Epithelial cell of prostate (primary cell): ENCODE data around the gene TEDC2.
A peak's percentile ranks its signal among the peaks of the same experiment; 100 is the strongest.
"Not testable (repeated sequence)": the region's sequence is repeated elsewhere in the genome, so short reads cannot be mapped to it uniquely, and the experiment has no call there.

Experiments
- DNase-seq: peaks from one replicate; pipeline ENCODE4 v3.0.0-alpha.2; 2011; ENCODE audit warnings: low read depth, low spot score
- H3K27ac ChIP-seq: fragments of 450-650 bp; 2 replicates; pipeline ENCODE4 v1.5.1; 2017; ENCODE audit warnings: mild to moderate bottlenecking

TEDC2 gene, protein sequence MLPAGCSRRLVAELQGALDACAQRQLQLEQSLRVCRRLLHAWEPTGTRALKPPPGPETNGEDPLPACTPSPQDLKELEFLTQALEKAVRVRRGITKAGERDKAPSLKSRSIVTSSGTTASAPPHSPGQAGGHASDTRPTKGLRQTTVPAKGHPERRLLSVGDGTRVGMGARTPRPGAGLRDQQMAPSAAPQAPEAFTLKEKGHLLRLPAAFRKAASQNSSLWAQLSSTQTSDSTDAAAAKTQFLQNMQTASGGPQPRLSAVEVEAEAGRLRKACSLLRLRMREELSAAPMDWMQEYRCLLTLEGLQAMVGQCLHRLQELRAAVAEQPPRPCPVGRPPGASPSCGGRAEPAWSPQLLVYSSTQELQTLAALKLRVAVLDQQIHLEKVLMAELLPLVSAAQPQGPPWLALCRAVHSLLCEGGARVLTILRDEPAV

DNA sequence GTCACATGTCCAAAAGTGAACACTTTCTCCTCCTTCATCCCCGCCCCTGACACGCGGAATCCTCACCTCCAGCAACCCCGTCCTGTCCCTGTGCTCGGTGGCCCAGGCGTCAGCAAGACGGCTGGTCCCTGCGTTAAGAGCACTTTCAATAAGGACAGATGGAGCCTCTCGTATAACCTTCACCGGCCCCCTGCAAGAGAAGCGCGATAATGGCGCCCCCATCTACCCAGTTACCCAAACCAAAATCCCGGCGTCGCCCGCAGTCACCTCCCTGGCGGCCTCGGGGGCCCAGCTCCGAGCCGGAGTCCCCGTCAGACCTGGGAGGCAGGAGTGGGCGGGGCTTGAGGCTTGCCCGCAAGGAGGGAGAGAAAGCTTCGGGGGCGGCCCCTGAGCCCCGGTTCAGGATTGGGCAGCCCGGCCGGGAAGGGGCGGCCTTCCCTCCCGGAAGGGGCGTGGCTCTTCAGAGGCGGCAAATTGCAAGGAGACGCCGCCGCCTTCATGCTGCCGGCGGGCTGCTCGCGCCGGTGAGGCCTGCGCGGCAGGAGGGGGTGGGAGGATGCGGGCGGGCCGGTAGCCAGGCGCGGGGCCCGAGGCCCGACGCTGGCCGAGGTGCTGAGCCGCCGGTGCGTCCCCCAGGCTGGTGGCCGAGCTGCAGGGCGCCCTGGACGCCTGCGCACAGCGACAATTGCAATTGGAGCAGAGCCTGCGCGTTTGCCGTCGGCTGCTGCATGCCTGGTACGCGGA is at the start of gene TEDC2:
Gene TEDC2 (plus strand): TSS at position 463 of the 744 bp plus-strand sequence. CDS start 36 bp downstream, at position 499.
- H3K27ac ChIP-seq: no peak within 1 kb of the TSS
- DNase-seq: peak; percentile 45

DNA sequence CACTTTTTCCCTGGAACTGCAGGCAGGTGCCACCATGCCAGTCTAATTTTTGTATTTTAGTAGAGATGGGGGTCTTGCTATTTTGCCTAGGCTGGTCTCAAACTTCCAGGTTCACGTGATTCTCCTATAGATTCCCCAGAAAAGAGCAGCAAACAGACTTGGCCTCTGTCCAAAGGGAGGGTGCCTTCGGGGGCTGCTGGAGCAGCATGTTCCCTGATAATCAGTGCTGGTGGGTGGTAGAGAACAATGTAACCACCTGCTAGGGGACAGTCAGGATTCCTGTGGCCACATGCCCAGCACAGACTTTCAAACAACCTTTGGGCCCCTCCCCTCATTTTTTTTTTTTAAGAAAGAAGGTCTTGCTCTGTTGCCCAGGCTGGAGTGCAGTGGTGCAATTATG is 44.8 kb upstream of the TEDC2 start:
- H3K27ac ChIP-seq: no peak overlapping the region
- DNase-seq: no peak

DNA sequence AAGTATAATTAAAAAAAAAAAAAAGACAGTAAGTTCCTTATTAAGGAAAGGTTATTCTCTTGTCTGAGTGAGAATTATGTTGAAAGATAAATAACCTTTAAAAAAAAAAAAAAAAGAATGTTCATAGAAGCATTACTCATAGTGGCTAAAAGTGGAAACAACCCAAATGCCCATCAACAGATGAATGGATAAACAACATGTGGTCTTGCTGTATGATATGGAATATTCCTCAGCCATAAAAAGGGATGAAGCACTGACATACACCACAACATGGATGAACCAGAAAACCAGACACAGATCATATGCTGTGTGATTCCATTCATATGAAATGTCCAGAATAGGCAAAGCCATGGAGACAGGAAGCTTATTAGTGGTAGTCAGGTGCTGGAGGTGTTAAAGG is 39.9 kb upstream of the TEDC2 start:
- no peak for DNase-seq
- no peak overlapping the region for H3K27ac ChIP-seq

DNA sequence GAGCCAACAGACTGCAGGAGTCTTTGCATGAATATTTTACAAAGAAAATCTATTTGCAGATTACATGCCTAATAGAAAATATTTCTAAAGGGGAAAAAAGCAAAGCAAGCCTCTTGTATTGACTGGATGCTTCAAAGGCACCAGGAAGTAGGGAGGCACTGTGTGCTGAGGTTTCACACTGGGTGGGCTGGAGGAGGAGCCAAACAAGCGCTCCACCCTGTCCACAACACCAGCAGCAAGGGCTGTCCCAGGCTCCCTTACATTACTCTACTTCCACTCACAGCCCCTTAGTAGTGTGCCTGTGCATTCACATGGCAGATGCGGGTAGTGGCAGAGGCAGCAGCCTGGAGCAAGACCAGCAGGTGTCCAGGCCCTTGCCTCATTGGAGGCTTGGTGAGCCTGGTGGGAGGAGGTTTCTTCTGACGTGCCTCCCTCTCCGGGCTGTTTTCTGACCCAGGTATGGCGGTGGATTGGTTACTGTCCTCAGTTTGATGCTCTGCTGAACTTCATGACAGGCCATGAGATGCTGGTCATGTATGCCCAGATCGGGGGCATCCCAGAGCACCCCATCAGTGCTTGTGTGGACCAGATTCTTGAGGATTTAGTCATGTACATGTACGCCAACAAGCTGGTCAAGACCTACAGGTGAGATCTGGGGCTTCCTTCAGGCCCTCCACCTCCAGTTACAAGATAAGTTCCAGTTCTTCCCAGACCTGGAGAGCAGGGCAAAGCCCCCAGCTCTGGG is 37.6 kb upstream of the TEDC2 start:
- H3K27ac ChIP-seq: no peak overlapping the region
- no peak for DNase-seq

DNA sequence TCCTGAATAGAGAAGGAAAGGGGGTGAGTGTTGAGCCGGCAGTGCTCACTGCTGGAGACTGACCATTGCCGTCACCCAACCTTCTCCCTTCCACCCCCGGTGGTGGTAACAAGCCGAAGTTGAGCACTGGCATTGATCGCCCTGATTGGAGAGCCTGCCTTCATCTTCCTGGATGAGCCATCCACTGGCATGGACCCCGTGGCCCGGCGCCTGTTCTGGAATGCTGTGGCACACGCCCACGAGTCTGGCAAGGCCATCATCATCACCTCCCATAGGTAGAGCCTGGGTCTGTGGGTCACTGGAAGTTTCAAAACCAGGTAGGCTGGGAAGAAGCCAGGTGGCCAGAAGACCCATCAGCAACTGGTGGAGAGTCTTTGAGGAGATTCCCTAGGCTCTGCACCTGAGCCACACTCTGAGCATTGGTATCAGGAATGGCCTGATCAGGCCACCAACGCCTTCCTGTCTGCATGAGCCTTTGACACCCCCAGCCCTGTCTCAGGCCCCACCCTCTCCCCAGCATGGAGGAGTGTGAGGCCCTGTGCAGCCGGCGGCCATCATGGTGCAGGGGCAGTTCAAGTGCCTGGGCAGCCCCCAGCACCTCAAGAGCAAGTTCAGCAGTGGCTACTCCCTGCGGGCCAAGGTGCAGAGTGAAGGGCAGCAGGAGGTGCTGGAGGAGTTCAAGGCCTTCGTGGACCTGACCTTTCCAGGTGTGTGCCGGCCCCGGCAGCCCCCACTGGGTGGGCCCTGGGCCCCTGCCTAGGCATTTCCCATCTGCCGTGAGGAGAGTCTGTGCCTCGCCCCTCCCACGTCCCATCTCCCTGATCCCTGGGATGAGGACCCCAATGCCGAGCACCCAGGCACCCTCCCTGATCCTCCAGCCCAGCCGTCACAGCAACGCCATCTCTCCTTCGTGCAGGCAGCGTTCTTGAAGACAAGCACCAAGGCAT is 35.6 kb upstream of the TEDC2 start:
- H3K27ac ChIP-seq: no peak overlapping the region
- no peak for DNase-seq

DNA sequence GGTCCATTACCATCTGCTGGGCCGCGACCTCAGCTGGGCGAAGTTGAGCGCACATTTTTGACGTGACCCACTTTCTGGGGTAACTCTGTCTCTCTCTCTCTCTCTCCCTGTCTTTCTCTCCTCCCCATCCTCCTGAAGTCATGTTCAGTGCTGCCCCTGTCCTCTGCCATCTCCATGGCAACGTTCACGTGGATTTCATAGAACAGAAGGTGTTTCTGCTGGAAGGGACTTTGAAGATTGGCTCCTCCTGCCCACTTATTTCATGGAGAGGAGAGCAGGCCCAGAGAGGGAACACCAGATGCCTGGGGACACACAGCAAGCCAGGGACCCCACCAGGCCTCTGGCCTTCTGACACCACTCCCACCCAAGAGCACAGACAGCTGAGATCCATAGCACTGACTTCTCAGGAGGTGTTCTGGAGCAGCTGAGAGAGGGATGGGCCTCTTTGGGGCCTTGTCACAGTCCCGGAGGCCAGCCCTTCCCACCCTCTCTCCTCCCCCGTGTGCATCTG is 34.8 kb upstream of the TEDC2 start:
- no peak overlapping the region for H3K27ac ChIP-seq
- no peak for DNase-seq

DNA sequence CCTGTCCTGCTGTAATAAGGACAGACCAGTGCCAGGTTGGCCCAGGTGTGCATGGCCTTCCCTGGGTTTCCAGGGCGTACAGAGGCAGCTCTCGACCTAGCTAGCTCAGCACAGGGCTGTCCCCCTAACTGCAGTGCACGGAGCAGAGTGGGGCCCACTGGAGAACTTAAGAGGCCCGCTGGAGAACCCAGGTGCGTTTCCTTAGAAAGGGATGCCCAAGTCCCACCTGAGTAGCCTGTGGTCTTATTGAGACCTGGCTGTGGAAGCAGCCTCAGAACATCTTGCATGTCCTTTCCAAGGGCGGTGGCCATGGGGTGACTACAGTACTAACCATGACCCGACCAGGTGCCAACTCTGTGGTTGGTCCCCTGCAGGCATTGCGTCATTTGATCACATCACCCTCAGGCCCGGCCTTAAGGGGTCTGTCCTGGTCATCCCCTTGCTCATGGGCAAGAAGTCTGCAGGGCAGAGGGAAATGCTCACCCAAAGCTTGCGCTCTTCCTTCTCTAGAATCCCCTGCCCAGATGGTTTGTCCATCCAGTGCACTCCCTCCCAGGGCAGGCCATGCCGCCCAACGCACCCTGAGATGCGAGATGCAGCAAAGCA is 34.0 kb upstream of the TEDC2 start:
- no peak for DNase-seq
- H3K27ac ChIP-seq: no peak overlapping the region

DNA sequence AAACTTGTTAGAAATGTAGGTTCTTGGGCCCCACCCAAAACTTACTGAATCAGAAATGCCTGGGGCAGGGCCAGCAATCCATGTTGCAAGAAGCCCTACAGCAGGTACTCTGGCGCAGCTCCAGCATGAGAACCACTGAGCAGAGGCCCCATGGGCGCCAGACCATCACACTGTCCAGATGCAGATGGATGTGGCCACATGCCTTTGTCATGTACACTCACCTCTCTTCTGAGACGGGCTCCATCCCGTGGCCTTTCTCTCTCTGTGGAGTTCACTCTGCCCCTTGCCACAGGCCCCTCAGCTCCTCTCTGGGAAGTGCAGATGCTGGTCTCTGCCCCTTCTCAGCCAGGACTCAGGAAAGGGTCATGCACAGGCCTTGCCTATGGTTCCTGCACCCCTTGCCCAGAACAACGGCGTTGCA is 33.0 kb upstream of the TEDC2 start:
- no peak for DNase-seq
- H3K27ac ChIP-seq: no peak overlapping the region

DNA sequence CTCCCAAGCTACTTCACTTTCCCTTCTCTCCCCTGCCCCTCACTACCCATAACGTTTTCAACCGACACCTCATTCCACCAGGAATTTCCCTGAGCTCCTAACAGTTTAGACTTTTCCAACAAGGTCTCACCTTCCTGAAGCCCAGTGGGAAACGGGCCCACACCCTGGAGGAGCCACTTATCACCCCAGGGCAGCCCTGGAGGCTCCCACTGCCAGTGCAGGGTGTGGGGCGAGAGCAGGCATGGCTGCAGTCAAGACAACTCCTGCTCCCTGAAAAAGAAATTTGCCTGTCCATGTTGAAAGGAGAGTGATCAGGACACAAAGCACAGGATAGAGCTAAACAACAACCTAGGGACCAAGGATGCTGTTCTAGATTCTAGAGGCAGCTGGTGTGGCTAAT is 32.4 kb upstream of the TEDC2 start:
- H3K27ac ChIP-seq: no peak overlapping the region
- DNase-seq: no peak

DNA sequence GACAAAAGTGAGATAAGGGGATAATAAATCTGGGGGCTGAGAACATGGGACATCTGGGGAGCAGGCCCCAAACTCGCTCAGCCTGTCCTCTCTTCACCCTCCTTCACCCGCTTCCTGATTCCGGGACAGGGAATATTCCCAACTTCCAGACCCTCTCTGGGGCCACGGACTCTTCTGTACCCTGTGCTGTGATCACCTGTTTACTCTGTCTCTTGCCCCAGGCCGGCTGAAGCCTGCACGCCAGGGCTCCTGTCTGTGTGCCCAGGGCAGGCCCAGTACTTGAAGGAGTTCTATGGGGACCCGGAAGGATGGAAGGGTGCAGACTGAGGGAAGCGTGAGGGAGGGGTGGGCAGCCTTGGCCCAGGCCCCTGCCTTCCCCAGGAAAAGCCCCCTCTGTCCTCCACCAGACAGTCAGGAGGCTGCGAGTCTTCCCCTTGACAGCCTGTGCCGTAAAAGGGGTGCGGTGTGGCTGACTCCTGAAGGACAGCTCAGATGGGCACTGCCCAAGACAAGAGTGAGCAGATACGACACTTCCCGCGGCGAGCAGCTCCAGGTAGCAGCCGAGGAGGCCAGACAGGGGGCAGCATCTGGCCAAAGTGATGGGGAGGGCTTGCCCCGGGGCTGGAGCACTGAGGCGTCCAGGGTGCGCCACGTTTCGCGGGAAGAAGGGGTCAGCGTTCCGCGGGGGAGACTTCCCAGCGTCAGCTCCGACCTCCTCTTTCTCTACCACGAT is 31.7 kb upstream of the TEDC2 start:
- no peak for DNase-seq

DNA sequence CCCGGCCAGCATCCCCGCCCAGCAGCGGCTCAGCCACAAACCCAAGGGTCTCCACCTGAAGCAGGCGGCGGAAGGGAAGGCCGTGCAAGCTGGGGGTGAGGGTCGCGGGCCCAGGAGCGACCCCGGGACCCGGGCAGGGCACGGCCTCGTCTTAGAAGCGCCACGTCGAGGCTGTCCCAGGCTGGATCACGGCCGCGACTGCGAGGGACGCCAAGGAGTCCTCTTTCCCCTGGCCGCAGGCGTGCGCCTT is 31.2 kb upstream of the TEDC2 start:
- H3K27ac ChIP-seq: no peak overlapping the region
- DNase-seq: no peak

More for the DNA sequence above, 31.7 kb upstream of the TEDC2 start:
- no peak overlapping the region for H3K27ac ChIP-seq

DNA sequence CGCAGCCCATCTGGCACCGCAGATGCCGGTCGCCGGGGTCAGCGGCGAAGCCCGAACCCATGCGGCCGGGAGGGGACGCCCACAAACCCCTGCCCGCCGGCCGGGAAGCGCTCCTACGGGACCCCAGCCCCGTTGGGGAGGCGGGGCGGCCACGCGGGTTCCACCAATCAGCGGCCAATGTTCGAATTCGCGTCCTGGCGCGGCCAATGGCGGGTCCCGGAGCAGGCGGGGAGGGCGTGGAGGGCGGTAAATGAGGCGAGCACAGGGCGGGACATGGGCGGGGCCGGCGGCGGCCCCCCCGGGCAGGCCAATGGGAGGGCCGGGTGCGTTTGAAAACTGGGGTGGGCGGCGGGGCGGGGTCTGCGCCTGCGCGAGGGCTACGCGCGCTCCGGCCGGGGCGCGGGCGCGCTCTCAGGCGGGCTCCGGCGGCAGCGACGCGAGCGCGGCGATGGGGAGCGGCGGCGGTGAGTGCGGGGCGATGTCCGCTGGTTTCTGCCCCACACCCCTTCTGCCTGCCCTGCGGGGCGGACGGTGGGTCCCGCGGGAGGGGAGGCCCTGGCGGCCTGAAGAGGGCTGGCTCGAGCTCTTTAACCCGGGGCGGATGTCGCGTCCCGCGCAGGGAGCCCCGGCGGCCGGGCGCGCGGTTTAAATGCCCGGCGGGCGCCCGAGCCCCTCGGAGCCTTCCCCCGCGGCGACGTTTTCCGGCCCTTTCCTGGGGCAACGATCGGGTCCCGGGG is 30.7 kb upstream of the TEDC2 start, which contains the start of gene CCNF:
Gene CCNF (plus strand): TSS at position 414 of the 737 bp plus-strand sequence. CDS start 35 bp downstream, at position 449.
- peak; percentile 61 for DNase-seq
- H3K27ac ChIP-seq: peak within 1 kb of the TSS; percentile 14

DNA sequence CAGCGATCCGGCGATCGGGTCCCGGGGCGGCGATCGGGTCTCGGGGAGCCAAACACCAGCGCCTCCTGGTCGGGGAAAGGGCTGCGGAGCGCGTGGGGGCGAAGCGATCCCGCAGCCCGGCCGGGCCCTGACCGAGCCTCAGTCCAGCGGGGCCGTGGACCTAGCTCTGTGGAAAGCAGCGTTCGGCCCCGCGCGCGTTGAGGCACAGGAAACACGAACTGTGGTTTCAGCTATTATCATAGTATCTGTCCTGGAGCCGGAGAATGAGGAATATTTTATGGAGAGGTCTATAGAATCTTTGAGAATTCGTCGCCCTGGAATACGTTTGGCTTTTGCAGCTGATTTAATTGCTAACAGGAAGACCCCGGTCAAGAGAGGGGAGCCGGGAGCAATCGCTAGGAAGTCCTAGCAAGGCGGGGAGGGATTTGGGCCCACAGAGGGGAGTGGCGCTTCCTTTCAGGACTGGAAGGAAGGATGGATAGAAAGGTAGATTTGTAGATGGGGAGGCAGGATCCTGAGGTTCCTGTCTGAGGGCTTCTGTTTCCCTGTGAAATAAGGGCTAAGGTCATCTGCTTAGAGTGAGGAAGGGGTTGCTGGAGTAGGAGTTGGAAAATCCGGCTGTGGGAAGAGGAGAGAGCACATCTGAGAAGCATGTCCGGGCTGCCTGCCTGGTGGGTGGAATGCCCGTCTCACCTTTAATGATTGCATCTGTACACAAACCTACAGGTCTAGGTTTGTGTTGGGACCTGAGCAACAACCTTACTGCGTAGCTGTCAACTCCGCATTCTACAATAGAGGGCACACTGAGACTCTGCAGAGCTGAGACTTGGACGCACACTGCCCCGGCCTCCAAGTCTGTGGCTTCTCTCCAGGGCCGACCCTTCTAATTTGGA is 29.9 kb upstream of the TEDC2 start:
- no peak for DNase-seq
- peak overlapping the region; percentile 14 for H3K27ac ChIP-seq

DNA sequence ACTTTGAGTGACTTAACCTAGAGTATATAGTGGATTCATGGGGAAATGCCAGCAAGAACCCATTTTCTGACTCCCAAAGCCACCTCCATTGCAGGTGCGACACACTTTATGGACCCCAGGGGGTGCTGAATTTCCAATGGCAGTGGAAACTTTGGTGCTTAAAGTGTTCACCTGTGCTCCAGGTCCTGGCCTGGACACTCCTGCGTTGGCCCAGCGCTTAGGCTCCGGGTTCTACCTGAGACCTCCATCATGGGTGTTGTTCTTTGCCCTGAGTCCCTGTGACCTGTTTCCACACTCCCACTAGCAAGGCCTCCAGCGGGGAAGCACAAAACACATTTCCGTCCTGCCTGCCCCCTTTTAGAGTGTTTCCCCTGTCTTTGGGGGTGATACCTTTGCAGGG is 27.6 kb upstream of the TEDC2 start:
- no peak overlapping the region for H3K27ac ChIP-seq
- DNase-seq: no peak

DNA sequence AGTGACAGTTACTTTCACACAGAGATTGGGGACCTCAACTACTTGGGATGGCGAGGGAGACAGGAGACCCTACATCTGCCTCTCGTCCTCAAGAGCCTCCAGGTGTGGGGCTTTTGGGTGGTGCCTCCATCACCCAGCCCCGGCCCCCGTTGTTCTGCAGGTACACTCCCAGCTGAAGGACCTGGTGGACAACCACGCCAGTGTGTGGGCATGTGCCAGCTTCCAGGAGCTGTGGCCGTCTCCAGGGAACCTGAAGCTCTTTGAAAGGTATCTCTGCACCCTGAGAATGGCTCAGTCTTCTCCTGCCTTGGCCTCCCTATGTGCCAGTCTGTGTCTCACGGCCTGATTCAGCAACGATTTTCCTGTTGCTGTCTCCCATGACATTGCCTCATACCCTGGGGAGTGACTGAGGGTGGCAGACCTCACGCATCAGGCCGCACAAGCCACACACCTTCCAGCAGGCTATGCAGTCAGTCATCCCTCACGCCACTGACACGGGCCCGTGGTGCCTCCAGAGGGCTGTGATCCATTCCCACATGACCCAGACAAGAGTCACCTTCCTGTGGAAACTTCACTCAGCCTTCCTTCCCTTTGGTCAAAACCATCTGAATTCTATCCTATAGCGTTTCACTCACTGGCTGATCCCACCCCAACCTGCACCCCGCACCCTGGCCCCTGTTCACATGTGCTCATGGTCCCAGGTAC is 27.0 kb upstream of the TEDC2 start:
- H3K27ac ChIP-seq: no peak overlapping the region
- no peak for DNase-seq

DNA sequence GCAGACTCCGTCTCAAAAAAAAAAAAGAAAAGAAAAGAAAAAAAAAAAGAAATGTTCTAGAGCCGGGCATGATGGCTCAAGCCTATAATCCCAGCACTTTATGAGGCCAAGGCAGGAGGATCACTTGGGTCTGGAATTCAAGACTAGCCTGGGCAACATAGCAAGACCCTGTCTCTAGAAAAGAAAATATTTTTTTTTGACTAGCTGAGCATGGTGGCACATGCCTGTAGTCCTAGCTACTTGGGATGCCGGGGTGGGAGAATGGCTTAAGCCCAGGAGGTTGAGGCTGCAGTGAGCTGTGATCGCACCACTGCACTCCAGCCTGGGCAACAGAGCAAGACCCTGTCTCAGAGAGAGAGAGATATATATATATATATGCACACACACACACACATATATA is 24.7 kb upstream of the TEDC2 start:
- not testable (repeated sequence) for H3K27ac ChIP-seq, DNase-seq
